OCI-LY1 (cell line): ENCODE data around the gene TPCN2.

Experiments used
- H2AFZ ChIP-seq: fragments of 200-600 bp; sonication (generic), shearing (Covaris generic); 2 replicates; pipeline ENCODE4 v1.6.0; 2014; ENCODE audit warnings: antibody characterized with exemption, mild to moderate bottlenecking, low read length
- H3F3A ChIP-seq: fragments of 200-600 bp; sonication (generic), shearing (Covaris generic); 2 replicates; pipeline ENCODE4 v1.6.0; 2014; ENCODE audit warnings: mild to moderate bottlenecking, antibody characterized with exemption, low read length, moderate library complexity; ENCODE audit not compliant: insufficient read depth
- H3K27ac ChIP-seq: fragments of 200-600 bp; sonication (generic); 2 replicates; pipeline ENCODE4 v1.5.1; 2014; ENCODE audit warnings: low read length, mixed run types, mild to moderate bottlenecking, low read depth; ENCODE audit not compliant: poor library complexity, severe bottlenecking
- H3K27me3 ChIP-seq: fragments of 200-600 bp; sonication (generic); 2 replicates; pipeline ENCODE4 v1.6.0; 2014; ENCODE audit warnings: antibody characterized with exemption, mild to moderate bottlenecking, low read length, moderate library complexity; ENCODE audit not compliant: insufficient read depth
- H3K36me3 ChIP-seq: fragments of 200-600 bp; sonication (generic); 2 replicates; pipeline ENCODE4 v1.6.1; 2014; ENCODE audit warnings: mild to moderate bottlenecking, antibody characterized with exemption, low read length, moderate library complexity, mixed read lengths; ENCODE audit not compliant: insufficient read depth
- H3K4me1 ChIP-seq: fragments of 200-600 bp; sonication (generic); 2 replicates; pipeline ENCODE4 v1.5.1; 2014; ENCODE audit warnings: mild to moderate bottlenecking, low read length, moderate library complexity; ENCODE audit not compliant: insufficient read depth, severe bottlenecking
- H3K4me2 ChIP-seq: fragments of 200-600 bp; sonication (generic), shearing (Covaris generic); 2 replicates; pipeline ENCODE4 v1.6.1; 2014; ENCODE audit warnings: low read length
- H3K4me3 ChIP-seq: fragments of 200-600 bp; sonication (generic); 2 replicates; pipeline ENCODE4 v1.5.1; 2014; ENCODE audit warnings: low read length, low read depth, mild to moderate bottlenecking, mixed read lengths; ENCODE audit not compliant: poor library complexity, severe bottlenecking
- H3K79me2 ChIP-seq: fragments of 200-600 bp; shearing (Covaris generic); 2 replicates; pipeline ENCODE4 v1.6.1; 2016; ENCODE audit warnings: mixed run types, low read length, mixed read lengths; ENCODE audit not compliant: insufficient read depth
- H3K9ac ChIP-seq: fragments of 200-600 bp; sonication (generic), shearing (Covaris generic); 2 replicates; pipeline ENCODE4 v1.6.1; 2014; ENCODE audit warnings: mild to moderate bottlenecking, low read length, mixed read lengths
- H3K9me2 ChIP-seq: fragments of 200-600 bp; sonication (generic), shearing (Covaris generic); 2 replicates; pipeline ENCODE4 v1.6.1; 2014; ENCODE audit warnings: low read depth, mild to moderate bottlenecking, low read length, mixed read lengths
- H3K9me3 ChIP-seq: fragments of 200-600 bp; shearing (Covaris generic); 2 replicates; pipeline ENCODE4 v1.6.1; 2014; ENCODE audit warnings: low read length, mixed read lengths
- H4K20me1 ChIP-seq: fragments of 200-600 bp; sonication (generic), shearing (Covaris generic); 2 replicates; pipeline ENCODE4 v1.6.0; 2016; ENCODE audit warnings: mild to moderate bottlenecking, low read length; ENCODE audit not compliant: insufficient read depth
- CTCF ChIP-seq: fragments of 200-600 bp; sonication (generic), shearing (Covaris generic); IDR thresholded peaks from 2 replicates; pipeline ENCODE4 v1.5.1; 2017; ENCODE audit warnings: mild to moderate bottlenecking, antibody characterized with exemption, low read length, moderate library complexity, mixed read lengths
- EZH2 ChIP-seq: fragments of 200-600 bp; sonication (generic), shearing (Covaris generic); IDR thresholded peaks from 2 replicates; pipeline ENCODE4 v1.8.0; 2017; ENCODE audit warnings: borderline replicate concordance, mixed run types, mild to moderate bottlenecking, antibody characterized with exemption, low read length, moderate library complexity, mixed read lengths

Gene TPCN2

GRCh38 chr11:69135420-69136363 is 87.0 kb downstream of the TPCN2 start:
- no peak overlapping the region for H3K4me3 ChIP-seq

DNA sequence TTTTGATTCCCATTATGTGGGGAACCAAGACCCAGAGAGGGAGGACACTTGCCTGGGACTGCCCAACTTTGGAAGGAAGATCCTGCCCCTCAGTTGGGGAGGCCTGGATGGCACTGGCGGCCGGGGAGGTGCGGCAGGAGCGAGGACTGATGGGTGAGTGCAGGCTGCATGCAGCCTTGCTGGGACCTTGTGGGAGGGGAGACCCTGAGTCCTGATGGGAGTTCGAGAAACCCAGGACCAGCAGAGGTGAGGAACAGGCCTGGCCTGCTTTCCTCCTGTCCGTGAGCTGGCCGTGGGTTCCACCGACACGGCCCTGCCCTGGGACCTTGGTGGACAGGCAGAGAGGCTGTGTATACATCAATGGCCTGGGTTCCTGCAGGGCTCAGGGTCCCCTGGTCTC is 87.7 kb downstream of the TPCN2 start:
- Histone ChIP-seq H3K79me2 (no peaks in the 10 kb centered on the region), H3K9me2 (no peaks in the 10 kb centered on the region), H4K20me1 (no peaks in the 10 kb centered on the region), H3K36me3 (no peaks in the 10 kb centered on the region), H3K4me1 (no peaks in the 10 kb centered on the region), H3F3A (no peaks in the 10 kb centered on the region), H3K4me3 (no peak overlapping the region), H3K9ac (no peak overlapping the region), H3K27me3 (no peaks in the 10 kb centered on the region; the same call in 1 of the 2 replicates), H3K27ac (no peak overlapping the region), H3K4me2 (no peak overlapping the region), H3K9me3 (no peaks in the 10 kb centered on the region; the same call in 1 of the 2 replicates), H2AFZ (no peak overlapping the region)
- TF ChIP-seq CTCF (no peak), EZH2 (no peak)

More at GRCh38 chr11:69135420-69136363, 87.0 kb downstream of the TPCN2 start:
- Histone ChIP-seq H3K9me3 (no peaks in the 10 kb centered on the region; the same call in 1 of the 2 replicates), H3F3A (no peaks in the 10 kb centered on the region), H3K27ac (no peak overlapping the region), H4K20me1 (no peaks in the 10 kb centered on the region), H3K79me2 (no peaks in the 10 kb centered on the region), H3K9me2 (no peaks in the 10 kb centered on the region), H2AFZ (no peak overlapping the region), H3K36me3 (no peaks in the 10 kb centered on the region), H3K27me3 (no peaks in the 10 kb centered on the region; the same call in 1 of the 2 replicates), H3K4me2 (no peak overlapping the region), H3K9ac (no peak overlapping the region), H3K4me1 (no peaks in the 10 kb centered on the region)
- no peak for TF ChIP-seq CTCF
- TF ChIP-seq EZH2 = no peak

GRCh38 chr11:69137151-69137844 is 88.6 kb downstream of the TPCN2 start:
- Histone ChIP-seq H3K27me3 (no peaks in the 10 kb centered on the region; the same call in 1 of the 2 replicates), H3K4me2 (no peak overlapping the region), H3F3A (no peaks in the 10 kb centered on the region), H3K9me2 (no peaks in the 10 kb centered on the region), H2AFZ (no peak overlapping the region), H3K4me3 (no peak overlapping the region), H3K36me3 (no peaks in the 10 kb centered on the region), H3K79me2 (no peaks in the 10 kb centered on the region), H3K9me3 (no peaks in the 10 kb centered on the region; the same call in 1 of the 2 replicates), H4K20me1 (no peaks in the 10 kb centered on the region), H3K4me1 (no peaks in the 10 kb centered on the region), H3K27ac (no peak overlapping the region), H3K9ac (no peak overlapping the region)
- TF ChIP-seq EZH2 (no peak), CTCF (no peak)
